Parathyroid adenoma (tissue), 2 donors: ENCODE data around the gene ABCC9.

ENCODE experiments used
- H2AFZ ChIP-seq: fragments of 300-600 bp; sonication (generic); one replicate; pipeline ENCODE4 v1.7.0; 2017; ENCODE audit warnings: antibody characterized with exemption, mild to moderate bottlenecking
- H3K27ac ChIP-seq: fragments of 300-600 bp; sonication (generic); one replicate; pipeline ENCODE4 v1.7.0; 2017
- H3K27me3 ChIP-seq: fragments of 300-600 bp; sonication (generic); one replicate; pipeline ENCODE4 v1.7.0; 2017; ENCODE audit warnings: low read length; ENCODE audit not compliant: control insufficient read depth, insufficient read depth
- H3K36me3 ChIP-seq: fragments of 300-600 bp; sonication (generic); one replicate; pipeline ENCODE4 v1.7.0; 2017; ENCODE audit warnings: low read length; ENCODE audit not compliant: control insufficient read depth, insufficient read depth
- H3K4me1 ChIP-seq: fragments of 300-600 bp; sonication (generic); one replicate; pipeline ENCODE4 v1.7.0; 2017; ENCODE audit warnings: control low read depth
- H3K4me2 ChIP-seq: fragments of 300-600 bp; sonication (generic); one replicate; pipeline ENCODE4 v1.7.0; 2017; ENCODE audit warnings: low read length
- H3K4me3 ChIP-seq: fragments of 300-600 bp; sonication (generic); one replicate; pipeline ENCODE4 v1.7.0; 2017; ENCODE audit warnings: low read depth, low read length
- H3K79me2 ChIP-seq: fragments of 300-600 bp; sonication (generic); one replicate; pipeline ENCODE4 v1.7.0; 2017; ENCODE audit warnings: control low read depth
- H3K9ac ChIP-seq: fragments of 300-600 bp; sonication (generic); one replicate; pipeline ENCODE4 v1.7.0; 2017; ENCODE audit warnings: mild to moderate bottlenecking
- H3K9me3 ChIP-seq: fragments of 300-600 bp; sonication (generic); one replicate; pipeline ENCODE4 v1.7.0; 2017; ENCODE audit warnings: low read length; ENCODE audit not compliant: control insufficient read depth
- CTCF ChIP-seq: fragments of 300-600 bp; sonication (generic); IDR thresholded peaks from one replicate; pipeline ENCODE4 v1.7.0; 2017; ENCODE audit warnings: antibody characterized with exemption, mild to moderate bottlenecking
- donor health status: primary hyperparathyroidism.

The ABCC9 gene

GRCh38 chr12:21985155-21985554, 43.9 kb upstream of the ABCC9 start:
- Histone ChIP-seq H3K27ac (no peak overlapping the region), H3K4me2 (no peak overlapping the region), H3K9ac (no peak overlapping the region), H2AFZ (no peak overlapping the region), H3K27me3 (no peaks in the 10 kb centered on the region), H3K36me3 (no peaks in the 10 kb centered on the region), H3K4me3 (no peak overlapping the region), H3K9me3 (no peaks in the 10 kb centered on the region), H3K79me2 (no peaks in the 10 kb centered on the region), H3K4me1 (no peaks in the 10 kb centered on the region)
- no peak for TF ChIP-seq CTCF

- Histone ChIP-seq H3K27me3 (no peaks in the 10 kb centered on the region), H3K4me1 (no peaks in the 10 kb centered on the region)
- no peak for TF ChIP-seq CTCF
Measured at GRCh38 chr12:21984375-21984774, 43.1 kb upstream of the ABCC9 start.

DNA sequence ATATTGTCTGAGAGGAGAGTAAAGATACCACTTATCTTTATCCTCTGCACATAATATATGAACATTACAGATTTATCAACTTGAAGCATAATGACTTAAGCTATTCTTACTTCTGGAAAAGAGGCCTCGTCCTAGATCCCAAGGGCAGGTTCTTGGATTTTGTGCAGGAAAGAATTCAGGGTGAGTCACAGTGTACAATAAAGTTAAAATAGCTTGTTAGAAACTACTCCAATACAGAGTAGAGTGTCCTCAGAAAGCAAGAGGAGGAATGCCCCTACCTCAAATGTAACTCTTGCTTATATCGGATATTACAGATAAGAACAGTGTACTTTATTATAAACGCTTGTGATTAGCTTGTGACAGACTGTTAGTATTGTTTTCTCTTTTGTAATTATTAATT, 41.9 kb upstream of the ABCC9 start:
- no peak for TF ChIP-seq CTCF
- H3K79me2 ChIP-seq = no peaks in the 10 kb centered on the region
- H3K4me3 ChIP-seq = no peak overlapping the region
- no peak overlapping the region for H2AFZ ChIP-seq
- H3K36me3 ChIP-seq = no peaks in the 10 kb centered on the region
- H3K4me1 ChIP-seq = no peaks in the 10 kb centered on the region
- H3K27me3 ChIP-seq = no peaks in the 10 kb centered on the region
- no peaks in the 10 kb centered on the region for H3K9me3 ChIP-seq
- H3K9ac ChIP-seq = no peak overlapping the region
- H3K27ac ChIP-seq = no peak overlapping the region
- no peak overlapping the region for H3K4me2 ChIP-seq

More at GRCh38 chr12:21984375-21984774, 43.1 kb upstream of the ABCC9 start:
- Histone ChIP-seq H2AFZ (no peak overlapping the region), H3K79me2 (no peaks in the 10 kb centered on the region), H3K36me3 (no peaks in the 10 kb centered on the region), H3K4me3 (no peak overlapping the region), H3K9me3 (no peaks in the 10 kb centered on the region), H3K9ac (no peak overlapping the region), H3K4me2 (no peak overlapping the region), H3K27ac (no peak overlapping the region)

- TF ChIP-seq CTCF = no peak
- Histone ChIP-seq H3K27me3 (no peaks in the 10 kb centered on the region), H3K4me3 (no peak overlapping the region)
Measured at GRCh38 chr12:21980544-21980943, 39.3 kb upstream of the ABCC9 start.

GRCh38 chr12:21975293-21975692, 34.1 kb upstream of the ABCC9 start:
- H3K27ac ChIP-seq = no peak overlapping the region
- no peaks in the 10 kb centered on the region for H3K4me1 ChIP-seq
- H3K27me3 ChIP-seq = no peaks in the 10 kb centered on the region
- H3K9me3 ChIP-seq = no peaks in the 10 kb centered on the region
- no peaks in the 10 kb centered on the region for H3K79me2 ChIP-seq
- H3K9ac ChIP-seq = no peak overlapping the region
- no peak for TF ChIP-seq CTCF
- H3K4me2 ChIP-seq = no peak overlapping the region
- no peak overlapping the region for H2AFZ ChIP-seq
- H3K36me3 ChIP-seq = no peaks in the 10 kb centered on the region
- no peak overlapping the region for H3K4me3 ChIP-seq

More at GRCh38 chr12:21980544-21980943, 39.3 kb upstream of the ABCC9 start:
- no peak overlapping the region for H3K4me2 ChIP-seq
- H3K79me2 ChIP-seq = no peaks in the 10 kb centered on the region
- no peak overlapping the region for H3K27ac ChIP-seq
- no peak overlapping the region for H2AFZ ChIP-seq
- no peaks in the 10 kb centered on the region for H3K9me3 ChIP-seq
- H3K9ac ChIP-seq = no peak overlapping the region
- no peaks in the 10 kb centered on the region for H3K4me1 ChIP-seq
- H3K36me3 ChIP-seq = no peaks in the 10 kb centered on the region
